Mesendoderm (in vitro differentiated cells): Measurements from ENCODE around the gene DCUN1D4.

Experiments
- DNase-seq: peaks from one replicate; pipeline ENCODE4 v3.0.0; 2013
- H2AK5ac ChIP-seq: 2 replicates; pipeline ENCODE4 v1.6.1; 2013; ENCODE audit warnings: low read length, inconsistent platforms
- H2BK120ac ChIP-seq: 2 replicates; pipeline ENCODE4 v1.6.1; 2013; ENCODE audit warnings: low read depth, mild to moderate bottlenecking, low read length, moderate library complexity, mixed read lengths
- H2BK15ac ChIP-seq: replicated peaks from 2 replicates; pipeline ENCODE4 v1.6.1; 2013; ENCODE audit warnings: low read depth, mild to moderate bottlenecking, moderate library complexity
- H2BK5ac ChIP-seq: 2 replicates; pipeline ENCODE4 v1.6.1; 2013; ENCODE audit warnings: low read length, inconsistent platforms
- H3K18ac ChIP-seq: 2 replicates; pipeline ENCODE4 v1.6.1; 2013; ENCODE audit warnings: mild to moderate bottlenecking, low read length, mixed read lengths
- H3K23ac ChIP-seq: one replicate; pipeline ENCODE4 v1.6.1; 2013; ENCODE audit warnings: low read length
- H3K27ac ChIP-seq: 2 replicates; pipeline ENCODE4 v1.5.1; 2013; ENCODE audit warnings: low read depth, mild to moderate bottlenecking, inconsistent platforms, low read length, moderate library complexity
- H3K27me3 ChIP-seq: 2 replicates; pipeline ENCODE4 v1.6.1; 2013; ENCODE audit warnings: low read length, control low read depth, mild to moderate bottlenecking, inconsistent platforms; ENCODE audit not compliant: insufficient read depth, poor library complexity
- H3K36me3 ChIP-seq: 2 replicates; pipeline ENCODE4 v1.6.1; 2013; ENCODE audit warnings: low read length, inconsistent platforms; ENCODE audit not compliant: control insufficient read depth, insufficient read depth
- H3K4ac ChIP-seq: one replicate; pipeline ENCODE4 v1.6.1; 2013; ENCODE audit warnings: low read depth, mild to moderate bottlenecking, low read length, moderate library complexity
- H3K4me1 ChIP-seq: 2 replicates; pipeline ENCODE4 v1.6.1; 2013; ENCODE audit warnings: low read depth, low read length, inconsistent platforms; ENCODE audit not compliant: control insufficient read depth
- H3K4me2 ChIP-seq: 2 replicates; pipeline ENCODE4 v1.6.1; 2013; ENCODE audit warnings: low read length
- H3K4me3 ChIP-seq: 2 replicates; pipeline ENCODE4 v1.5.1; 2013; ENCODE audit warnings: mild to moderate bottlenecking, low read length
- H3K56ac ChIP-seq: one replicate; pipeline ENCODE4 v1.6.1; 2013; ENCODE audit warnings: low read length
- H3K79me1 ChIP-seq: 2 replicates; pipeline ENCODE4 v1.6.1; 2013; ENCODE audit warnings: low read length, inconsistent platforms
- H3K79me2 ChIP-seq: 2 replicates; pipeline ENCODE4 v1.6.1; 2013; ENCODE audit warnings: mild to moderate bottlenecking, low read length; ENCODE audit not compliant: control insufficient read depth, insufficient read depth
- H3K9ac ChIP-seq: 2 replicates; pipeline ENCODE4 v1.6.1; 2013; ENCODE audit warnings: low read length, inconsistent platforms
- H4K5ac ChIP-seq: one replicate; pipeline ENCODE4 v1.6.1; 2013; ENCODE audit warnings: low read length
- H4K8ac ChIP-seq: one replicate; pipeline ENCODE4 v1.6.1; 2013; ENCODE audit warnings: low read depth, mild to moderate bottlenecking, control low read depth, low read length, moderate library complexity
- WGBS: extraction: QIAGEN DNeasy Blood & Tissue Kit; methylation state at CpG from one replicate; pipeline ENCODE4 v1.1.7; 2013; ENCODE audit warnings: low lambda C conversion rate, missing lambda C conversion rate; ENCODE audit not compliant: insufficient coverage; ENCODE audit errors: extremely low coverage; 5-methylcytosine and 5-hydroxymethylcytosine counted together

The DCUN1D4 gene

GRCh38 chr4:51843309-51844152, 578 bp downstream of the DCUN1D4 start:
- Histone ChIP-seq H3K27ac (peak overlapping the region; percentile 96), H4K5ac (no peak overlapping the region), H2BK5ac (no peak overlapping the region), H3K79me2 (peaks cover 32% of the 10 kb centered on the region), H3K27me3 (no peaks in the 10 kb centered on the region), H3K23ac (peak overlapping the region; percentile 66), H4K8ac (no peak overlapping the region), H3K18ac (peak overlapping the region; percentile 96), H3K4me1 (no peaks in the 10 kb centered on the region), H3K79me1 (peaks cover 8% of the 10 kb centered on the region), H2BK15ac (no peak overlapping the region), H3K9ac (peak overlapping the region; percentile 84), H3K36me3 (no peaks in the 10 kb centered on the region), H3K4me3 (peak overlapping the region; percentile 79), H2AK5ac (no peak overlapping the region), H3K4me2 (peak overlapping the region; percentile 42), H3K56ac (peak overlapping the region; percentile 93), H2BK120ac (no peak overlapping the region), H3K4ac (peak overlapping the region; percentile 56)
- WGBS = no CpG with 5 or more reads among the region's 64 CpGs
- peak; percentile 73 for DNase-seq

- no CpG with 5 or more reads among the region's 71 CpGs for WGBS
- Histone ChIP-seq H3K9ac (peak overlapping the region; percentile 94), H3K4me1 (no peaks in the 10 kb centered on the region)
Measured at GRCh38 chr4:51844153-51845054, 1.5 kb downstream of the DCUN1D4 start.

GRCh38 chr4:51845055-51845426, 2.1 kb downstream of the DCUN1D4 start:
- peak overlapping the region; percentile 19 for H3K27ac ChIP-seq
- no peaks in the 10 kb centered on the region for H3K36me3 ChIP-seq
- H2AK5ac ChIP-seq = no peak overlapping the region
- no peak overlapping the region for H3K23ac ChIP-seq
- H2BK120ac ChIP-seq = no peak overlapping the region
- no peak overlapping the region for H4K8ac ChIP-seq
- H3K4me2 ChIP-seq = peak overlapping the region; percentile 82
- peak overlapping the region; percentile 89 for H4K5ac ChIP-seq
- peak overlapping the region; percentile 18 for H3K18ac ChIP-seq
- peaks cover 12% of the 10 kb centered on the region for H3K79me1 ChIP-seq
- H3K27me3 ChIP-seq = no peaks in the 10 kb centered on the region
- peak overlapping the region; percentile 94 for H3K9ac ChIP-seq
- no peaks in the 10 kb centered on the region for H3K4me1 ChIP-seq
- WGBS = 100% methylated on average over 1 of the region's 6 CpGs
- H2BK15ac ChIP-seq = no peak overlapping the region
- H3K4ac ChIP-seq = peak overlapping the region; percentile 58
- peak overlapping the region; percentile 20 for H2BK5ac ChIP-seq
- DNase-seq = no peak
- H3K79me2 ChIP-seq = peaks cover 42% of the 10 kb centered on the region
- peak overlapping the region; percentile 95 for H3K56ac ChIP-seq
- peak overlapping the region; percentile 63 for H3K4me3 ChIP-seq

More at GRCh38 chr4:51844153-51845054, 1.5 kb downstream of the DCUN1D4 start:
- no peak overlapping the region for H4K8ac ChIP-seq
- H2AK5ac ChIP-seq = no peak overlapping the region
- no peak overlapping the region for H2BK15ac ChIP-seq
- peak overlapping the region; percentile 79 for H3K4me3 ChIP-seq
- DNase-seq = peak; percentile 97
- H3K79me1 ChIP-seq = peaks cover 12% of the 10 kb centered on the region
- peak overlapping the region; percentile 20 for H2BK5ac ChIP-seq
- H4K5ac ChIP-seq = peak overlapping the region; percentile 89
- H3K4me2 ChIP-seq = peak overlapping the region; percentile 82
- peak overlapping the region; percentile 95 for H3K56ac ChIP-seq
- H3K36me3 ChIP-seq = no peaks in the 10 kb centered on the region
- H3K27me3 ChIP-seq = no peaks in the 10 kb centered on the region
- peak overlapping the region; percentile 96 for H3K18ac ChIP-seq
- H3K27ac ChIP-seq = peak overlapping the region; percentile 29
- H2BK120ac ChIP-seq = no peak overlapping the region
- H3K4ac ChIP-seq = peak overlapping the region; percentile 58
- peaks cover 39% of the 10 kb centered on the region for H3K79me2 ChIP-seq
- H3K23ac ChIP-seq = peak overlapping the region; percentile 66

- no peak overlapping the region for H4K5ac ChIP-seq
- DNase-seq = no peak
- no peak overlapping the region for H3K27ac ChIP-seq
- H3K23ac ChIP-seq = no peak overlapping the region
- H3K18ac ChIP-seq = no peak overlapping the region
- H3K79me2 ChIP-seq = peaks cover 48% of the 10 kb centered on the region
- peaks cover 12% of the 10 kb centered on the region for H3K79me1 ChIP-seq
- no CpG with 5 or more reads among the region's 1 CpG for WGBS
- H2BK120ac ChIP-seq = no peak overlapping the region
- H4K8ac ChIP-seq = no peak overlapping the region
- no peak overlapping the region for H2AK5ac ChIP-seq
- no peak overlapping the region for H3K56ac ChIP-seq
- no peak overlapping the region for H3K9ac ChIP-seq
- no peaks in the 10 kb centered on the region for H3K36me3 ChIP-seq
- no peaks in the 10 kb centered on the region for H3K27me3 ChIP-seq
- H3K4me2 ChIP-seq = no peak overlapping the region
- H3K4ac ChIP-seq = no peak overlapping the region
- no peak overlapping the region for H2BK15ac ChIP-seq
- no peak overlapping the region for H3K4me3 ChIP-seq
- no peak overlapping the region for H2BK5ac ChIP-seq
- no peaks in the 10 kb centered on the region for H3K4me1 ChIP-seq
Measured at GRCh38 chr4:51845711-51846110, 2.8 kb downstream of the DCUN1D4 start.

- Histone ChIP-seq H3K4me1 (peaks cover 8% of the 10 kb centered on the region), H3K27ac (no peak overlapping the region)
Measured at GRCh38 chr4:51849430-51849829, 6.5 kb downstream of the DCUN1D4 start.

More at GRCh38 chr4:51849430-51849829, 6.5 kb downstream of the DCUN1D4 start:
- Histone ChIP-seq H3K4me3 (no peak overlapping the region), H3K9ac (no peak overlapping the region), H3K79me1 (peaks cover 25% of the 10 kb centered on the region), H4K5ac (no peak overlapping the region), H3K36me3 (no peaks in the 10 kb centered on the region), H2BK15ac (no peak overlapping the region), H3K56ac (no peak overlapping the region), H3K27me3 (no peaks in the 10 kb centered on the region), H3K23ac (no peak overlapping the region), H2AK5ac (no peak overlapping the region), H4K8ac (no peak overlapping the region), H2BK5ac (no peak overlapping the region), H3K4ac (no peak overlapping the region), H2BK120ac (no peak overlapping the region), H3K18ac (no peak overlapping the region), H3K4me2 (no peak overlapping the region), H3K79me2 (peaks cover 66% of the 10 kb centered on the region)
- no CpG with 5 or more reads among the region's 5 CpGs for WGBS
- DNase-seq = no peak
